NOMO-1 treated with DMSO at 0.1 percent for 48 hours (cell line): ENCODE data around the gene CPT2.

Source experiments
- DNase-seq: peaks from one replicate; lab custom pipeline; 2025; ENCODE audit not compliant: unreplicated experiment; lab: John Stamatoyannopoulos, UW

Gene CPT2

DNA sequence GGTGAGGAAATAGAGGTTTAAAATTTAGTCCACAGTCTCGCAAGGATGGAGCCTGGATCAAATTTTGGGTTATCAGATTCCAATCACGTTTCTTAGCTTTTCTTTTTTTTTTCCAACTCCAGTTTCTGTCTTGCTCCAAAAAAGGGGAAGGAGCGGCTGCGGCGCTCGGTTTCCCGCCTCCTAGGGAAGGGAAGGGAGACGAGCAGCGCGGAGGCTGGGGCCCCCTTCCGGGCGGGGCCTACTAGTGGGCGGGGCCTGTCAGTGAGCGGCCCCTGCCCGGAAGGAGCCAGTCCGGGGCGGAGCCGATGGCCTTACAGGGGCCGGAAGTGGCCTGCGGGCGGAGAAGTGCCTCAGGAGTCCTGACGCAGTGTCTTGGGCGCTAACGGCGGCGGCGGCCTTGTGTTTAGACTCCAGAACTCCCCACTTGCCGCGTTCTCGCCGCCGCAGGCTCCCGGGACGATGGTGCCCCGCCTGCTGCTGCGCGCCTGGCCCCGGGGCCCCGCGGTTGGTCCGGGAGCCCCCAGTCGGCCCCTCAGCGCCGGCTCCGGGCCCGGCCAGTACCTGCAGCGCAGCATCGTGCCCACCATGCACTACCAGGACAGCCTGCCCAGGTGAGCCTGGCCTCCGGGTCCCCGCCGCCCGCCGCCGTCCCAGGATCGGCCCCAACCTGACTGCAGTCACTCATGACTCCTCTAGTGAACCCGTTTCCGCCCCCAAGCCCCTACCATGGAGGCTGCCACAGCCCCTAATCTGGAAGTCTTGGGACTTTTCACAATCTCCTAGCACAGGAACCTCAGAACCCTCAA lies at the start of gene CPT2:
Gene CPT2, plus strand, starts transcription at position 340 of the 806 bp plus-strand sequence. Its CDS starts 120 bp downstream, at position 460.
- DNase-seq = peak; percentile 92

DNA sequence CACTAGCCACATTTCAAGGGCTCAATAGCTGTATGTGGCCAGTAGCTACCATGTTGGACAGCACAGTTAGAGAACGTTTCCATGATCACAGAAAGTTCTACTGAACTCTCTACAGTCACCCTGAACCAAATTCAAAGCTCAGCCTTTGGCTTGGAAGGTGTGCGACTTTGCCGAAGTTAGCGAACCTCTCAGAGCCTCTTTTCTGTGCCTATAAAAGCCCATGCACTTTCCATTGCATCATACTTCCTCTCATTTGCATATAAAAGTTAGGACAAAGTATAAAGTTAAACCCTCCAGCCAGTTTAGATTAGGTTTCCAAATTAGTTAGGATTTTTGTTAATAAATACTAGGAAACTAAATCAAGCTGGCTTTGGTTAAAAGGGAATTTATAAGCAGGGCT lies 49.5 kb upstream of the CPT2 start:
- no peak for DNase-seq

DNA sequence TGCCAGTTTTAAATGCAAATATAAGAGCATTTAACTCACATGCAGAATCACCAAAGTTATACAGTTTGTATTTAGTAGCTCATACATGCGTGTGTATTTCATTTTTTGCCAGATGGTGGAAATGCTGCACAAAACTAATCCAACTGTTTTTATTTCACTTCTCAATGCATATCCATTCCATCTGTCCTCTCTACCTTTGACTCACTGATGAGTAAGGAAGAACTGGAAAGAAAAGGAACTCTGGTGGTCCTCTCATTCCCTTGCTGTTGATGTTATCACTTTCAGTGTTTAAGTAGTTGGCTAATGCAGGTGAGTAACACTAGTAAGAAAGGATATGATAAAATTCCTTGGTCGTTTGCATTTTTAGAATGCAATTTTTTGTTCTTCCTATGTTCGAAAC lies 48.5 kb upstream of the CPT2 start:
- DNase-seq = no peak

DNA sequence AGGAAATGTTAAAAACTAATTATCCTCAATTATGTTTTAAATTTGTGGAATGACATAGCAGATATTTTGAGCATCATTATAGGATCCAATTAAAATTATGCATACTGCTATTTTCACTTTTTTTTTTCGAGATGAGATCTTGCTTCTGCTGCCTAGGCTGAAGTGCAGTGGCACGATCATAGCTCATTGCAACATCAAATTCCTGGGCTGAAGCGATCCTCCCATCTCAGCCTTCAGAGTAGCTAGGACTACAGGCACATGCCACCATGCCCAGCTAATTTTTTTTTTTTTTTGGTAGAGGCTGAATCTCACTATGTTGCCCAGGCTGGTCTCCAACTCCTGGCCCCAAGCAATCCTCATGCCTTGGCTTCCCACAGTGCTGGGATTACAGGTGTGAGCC lies 42.9 kb upstream of the CPT2 start:
- no peak for DNase-seq

DNA sequence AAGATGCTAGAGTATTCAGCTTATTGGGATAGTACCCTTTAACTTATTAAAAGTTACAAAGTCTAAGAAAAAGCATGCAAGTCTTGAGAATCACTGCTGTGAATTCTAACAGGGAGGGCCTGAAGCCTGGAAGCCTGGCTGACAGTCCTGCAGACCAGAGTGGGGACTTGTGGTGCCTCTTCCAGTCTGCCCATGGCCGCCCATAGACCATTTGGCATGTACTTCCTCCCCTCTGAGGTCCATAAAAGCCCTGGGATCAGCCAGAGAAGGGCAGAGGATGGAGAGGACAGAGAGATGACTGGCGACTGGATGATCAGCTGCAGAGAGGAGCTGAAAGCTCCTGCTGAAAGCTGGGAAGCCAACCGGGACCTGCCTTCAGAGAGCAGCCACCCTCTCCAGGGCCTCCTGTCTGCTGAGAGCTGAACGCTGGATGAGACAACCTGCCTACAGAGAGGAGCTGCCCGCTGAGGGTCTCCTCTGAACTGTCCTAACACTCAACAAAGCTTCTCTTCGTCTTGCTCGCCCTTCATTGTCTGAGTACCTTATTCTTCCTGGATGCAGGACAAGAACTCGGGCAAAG lies 41.7 kb upstream of the CPT2 start:
- no peak for DNase-seq

DNA sequence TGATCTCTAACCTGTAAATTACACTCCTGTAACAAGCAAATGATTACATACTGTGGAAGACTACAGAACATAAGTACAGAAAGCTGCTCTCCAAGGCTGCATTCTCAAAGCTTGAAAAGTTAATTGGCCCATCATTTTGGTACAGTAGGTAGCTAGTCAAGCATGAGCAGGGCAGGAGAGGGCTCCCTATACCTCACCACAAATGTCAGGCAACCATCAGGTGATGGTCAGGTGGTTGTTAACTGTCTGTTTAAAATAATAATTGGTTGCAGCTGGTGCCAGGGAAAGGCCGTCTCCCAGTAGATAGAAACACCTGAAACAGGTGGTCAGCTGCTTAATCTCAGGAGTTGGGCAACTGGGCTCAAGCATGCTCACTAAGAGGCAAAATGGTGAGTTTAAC lies 41.1 kb upstream of the CPT2 start:
- no peak for DNase-seq

DNA sequence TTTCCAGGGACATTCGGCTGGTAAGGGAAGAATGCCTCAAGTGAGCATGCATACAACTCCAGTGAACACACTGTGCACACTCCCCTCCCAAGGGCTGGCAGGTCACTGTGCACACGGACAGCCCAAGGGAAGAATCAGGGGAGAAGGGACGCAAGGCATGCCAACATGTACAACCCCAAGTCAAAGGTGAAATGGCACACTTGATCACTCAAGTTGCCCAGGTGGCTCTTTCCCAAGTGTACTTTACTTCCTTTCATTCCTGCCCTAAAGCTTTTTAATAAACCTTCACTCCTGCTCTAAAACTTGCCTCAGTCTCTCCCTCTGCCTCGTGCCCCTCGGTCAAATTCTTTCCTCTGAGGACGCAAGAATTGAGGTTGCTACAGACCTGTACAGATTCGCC lies 40.7 kb upstream of the CPT2 start:
- no peak for DNase-seq

DNA sequence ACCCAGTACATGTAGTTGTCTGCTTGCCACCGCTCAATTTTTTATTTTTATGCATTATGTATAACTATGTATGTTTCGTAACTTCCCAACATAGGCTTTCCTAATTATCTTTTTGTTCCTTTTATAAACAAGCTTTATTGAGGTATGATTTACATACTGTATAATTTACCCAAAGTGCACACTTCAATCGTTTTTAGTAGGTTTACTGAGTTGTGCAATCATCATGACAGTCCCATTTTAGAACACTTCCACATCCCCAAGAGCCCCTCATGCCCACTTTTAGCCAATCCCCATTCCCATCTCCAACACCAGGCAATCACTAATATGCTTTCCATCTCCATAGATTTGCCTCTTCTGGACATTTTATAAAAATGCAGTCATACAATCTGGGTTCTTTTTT lies 39.8 kb upstream of the CPT2 start:
- no peak for DNase-seq

DNA sequence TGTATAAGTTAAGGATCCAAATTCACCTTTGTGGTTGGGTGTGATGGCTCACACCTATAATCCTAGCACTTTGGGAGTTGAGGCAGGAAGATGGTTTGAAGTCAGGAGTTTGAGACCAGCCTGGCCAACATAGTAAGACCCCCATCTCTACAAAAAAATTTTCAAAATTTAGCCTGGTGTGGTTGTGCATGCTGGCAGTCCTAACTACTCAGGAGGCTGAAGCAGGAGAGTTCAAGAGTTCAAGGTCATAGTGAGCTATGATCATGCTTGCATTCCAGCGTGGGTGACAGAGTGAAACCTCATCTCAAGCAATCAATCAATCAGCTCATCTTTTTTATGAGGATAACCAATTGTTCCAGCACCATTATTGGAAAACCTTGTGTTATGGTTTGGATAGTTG lies 37.7 kb upstream of the CPT2 start:
- DNase-seq = no peak

DNA sequence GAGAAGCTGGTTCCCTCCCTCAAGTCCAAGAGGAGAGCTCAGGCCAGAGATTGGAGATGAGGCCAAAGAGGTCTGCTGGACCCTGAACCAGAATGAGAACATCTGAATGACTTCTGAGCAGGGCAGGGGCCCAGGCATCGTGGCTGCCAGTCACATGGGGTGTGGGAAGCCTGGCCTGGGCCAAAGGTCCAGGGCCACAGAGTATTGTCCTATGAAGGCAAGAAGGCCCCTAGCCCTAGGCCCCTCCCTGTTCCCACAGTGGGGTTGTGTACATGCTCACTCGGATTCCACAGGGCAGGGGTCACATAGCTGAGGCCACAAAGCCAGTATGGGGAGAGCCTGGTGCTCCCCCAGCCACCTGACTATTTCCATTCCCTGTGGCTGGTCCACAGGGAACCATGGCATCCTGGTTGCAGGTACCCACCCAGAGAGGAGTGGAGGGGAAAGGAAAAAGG lies 35.7 kb upstream of the CPT2 start:
- no peak for DNase-seq

DNA sequence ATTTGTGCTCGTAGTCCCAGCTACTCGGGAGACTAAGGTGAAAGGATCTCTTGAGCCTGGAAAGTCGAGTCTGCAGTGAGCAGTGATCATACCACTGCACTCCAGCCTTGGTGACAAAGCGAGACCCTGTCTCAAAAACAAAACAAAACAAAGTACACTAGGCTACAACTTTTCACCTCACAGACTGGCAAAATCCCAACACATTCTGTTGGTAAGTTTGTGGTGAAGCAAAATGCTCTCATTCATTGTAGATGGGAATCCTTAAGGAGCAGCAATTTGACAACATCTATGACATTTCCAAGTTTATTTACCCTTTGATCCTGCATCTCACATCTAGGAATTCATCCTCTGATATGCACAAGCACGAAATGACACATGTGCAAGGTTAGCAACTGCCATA lies 34.0 kb upstream of the CPT2 start:
- DNase-seq = no peak

DNA sequence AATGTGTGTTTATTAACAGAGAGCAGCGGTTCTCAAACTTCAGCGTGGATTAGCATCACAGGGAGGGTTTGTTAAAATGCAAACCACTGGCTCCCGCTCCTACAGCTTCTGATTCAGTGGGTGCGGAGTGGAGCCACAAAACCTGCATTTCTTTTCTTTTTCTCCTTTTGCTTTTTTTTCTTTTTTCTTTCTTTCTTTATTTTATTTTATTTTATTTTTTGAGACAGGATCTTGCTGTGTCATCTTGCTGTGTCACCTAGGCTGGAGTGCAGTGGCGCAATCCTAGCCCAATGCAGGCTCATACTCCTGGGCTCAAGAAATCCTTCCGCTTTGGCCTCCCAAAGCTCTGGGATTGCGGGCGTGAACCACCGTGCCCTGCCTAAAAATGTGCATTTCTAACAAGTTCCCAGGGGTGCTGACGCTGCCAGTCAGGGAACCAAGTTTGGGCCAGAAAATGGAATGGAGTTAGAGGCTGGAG lies 33.3 kb upstream of the CPT2 start:
- DNase-seq = no peak

DNA sequence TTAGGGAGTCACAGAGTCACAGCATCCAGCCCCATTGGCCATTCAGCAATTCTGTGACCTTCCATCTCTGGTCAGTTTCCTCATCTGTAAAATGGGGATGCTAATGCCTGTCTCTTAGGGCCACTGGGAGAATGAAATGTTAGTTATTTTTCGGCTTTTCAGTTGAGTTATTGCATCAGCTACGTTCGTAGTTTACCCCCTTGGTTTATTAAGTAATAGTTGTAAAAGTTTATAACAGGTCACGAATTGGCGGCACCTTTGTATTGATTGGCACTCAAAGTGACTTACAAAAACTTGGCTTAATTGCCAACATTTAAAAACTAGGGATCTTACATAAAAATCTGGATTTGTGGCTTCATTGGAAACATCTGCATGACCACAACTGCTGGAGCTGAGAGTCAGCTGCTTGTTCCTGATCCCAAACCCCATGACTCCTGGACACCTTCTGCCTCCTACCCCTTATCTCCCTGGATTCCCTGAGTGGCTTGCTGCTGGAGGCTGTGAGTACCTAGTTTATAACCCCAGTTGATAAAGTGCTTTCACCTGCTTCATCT lies 31.1 kb upstream of the CPT2 start:
- DNase-seq = no peak

DNA sequence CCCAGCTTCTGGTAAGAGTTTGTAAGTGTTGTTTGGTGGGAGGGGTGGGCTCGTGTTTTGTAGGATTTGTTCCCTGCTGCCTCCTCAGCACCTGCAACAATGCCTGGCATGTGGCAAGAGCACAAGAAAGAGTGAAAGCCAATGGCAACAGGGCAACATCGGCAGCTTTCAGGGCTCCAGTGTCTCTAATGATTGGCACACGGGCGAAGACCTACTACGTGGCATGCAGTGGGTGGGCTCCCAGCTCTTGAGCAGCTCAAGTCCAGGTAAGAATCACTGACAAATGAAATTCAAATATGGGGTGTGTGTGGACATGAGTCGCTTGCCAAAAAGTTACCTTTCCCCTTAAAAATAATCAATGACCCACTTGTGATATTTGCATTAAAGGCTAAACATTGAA lies 30.3 kb upstream of the CPT2 start:
- DNase-seq = no peak

DNA sequence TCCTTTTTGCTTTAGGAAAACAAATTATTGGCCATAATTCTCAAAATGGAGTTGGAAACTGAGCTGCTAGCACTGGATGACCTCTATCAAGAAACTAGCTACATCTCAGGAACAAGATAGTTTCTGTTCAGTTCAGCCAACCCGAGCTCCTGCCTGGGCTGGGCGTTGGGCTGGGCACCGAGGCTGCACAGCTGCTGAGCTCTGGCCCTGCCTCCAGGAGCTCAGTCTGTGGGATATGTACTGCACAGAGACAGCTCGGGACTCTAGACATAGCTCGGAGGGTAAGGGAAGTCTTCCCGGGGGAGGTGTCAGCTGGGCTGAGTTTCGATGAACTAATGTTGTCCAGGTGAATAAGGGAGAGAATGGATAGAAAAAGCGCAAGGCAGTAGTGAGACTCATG lies 29.7 kb upstream of the CPT2 start:
- DNase-seq = no peak

DNA sequence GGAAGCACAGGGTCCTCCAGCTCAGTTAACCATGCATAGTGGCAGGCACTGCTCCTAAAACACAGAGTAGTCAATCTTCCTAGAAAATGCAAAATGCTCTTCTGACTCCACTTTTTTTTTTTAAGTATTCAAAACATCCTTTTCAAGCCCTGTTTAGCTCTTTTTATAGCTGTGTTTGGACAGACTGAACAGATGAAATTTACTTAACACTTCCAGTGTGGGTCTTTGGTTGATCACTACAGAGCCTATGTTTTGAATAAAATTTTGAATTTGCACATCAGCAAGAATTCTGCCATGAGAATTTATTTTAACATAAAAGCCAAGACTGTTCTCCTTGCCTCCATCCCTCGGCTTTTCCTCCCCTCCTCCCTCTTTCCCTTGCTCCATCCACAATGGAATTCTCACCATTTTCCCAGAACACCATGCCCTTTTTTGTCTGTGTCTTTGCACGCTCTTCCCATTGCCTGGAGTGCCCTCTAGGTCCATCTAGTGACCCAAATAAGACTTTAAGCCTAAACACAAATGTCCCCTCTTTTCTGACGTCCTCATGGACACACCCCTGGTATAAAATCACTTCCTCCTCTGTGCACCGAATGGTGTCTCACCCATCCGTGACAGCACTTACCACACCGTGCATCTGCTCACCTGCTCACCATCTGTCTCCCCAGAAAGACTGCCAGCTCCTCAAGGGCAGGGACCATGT lies 24.0 kb upstream of the CPT2 start:
- DNase-seq = peak; percentile 31

DNA sequence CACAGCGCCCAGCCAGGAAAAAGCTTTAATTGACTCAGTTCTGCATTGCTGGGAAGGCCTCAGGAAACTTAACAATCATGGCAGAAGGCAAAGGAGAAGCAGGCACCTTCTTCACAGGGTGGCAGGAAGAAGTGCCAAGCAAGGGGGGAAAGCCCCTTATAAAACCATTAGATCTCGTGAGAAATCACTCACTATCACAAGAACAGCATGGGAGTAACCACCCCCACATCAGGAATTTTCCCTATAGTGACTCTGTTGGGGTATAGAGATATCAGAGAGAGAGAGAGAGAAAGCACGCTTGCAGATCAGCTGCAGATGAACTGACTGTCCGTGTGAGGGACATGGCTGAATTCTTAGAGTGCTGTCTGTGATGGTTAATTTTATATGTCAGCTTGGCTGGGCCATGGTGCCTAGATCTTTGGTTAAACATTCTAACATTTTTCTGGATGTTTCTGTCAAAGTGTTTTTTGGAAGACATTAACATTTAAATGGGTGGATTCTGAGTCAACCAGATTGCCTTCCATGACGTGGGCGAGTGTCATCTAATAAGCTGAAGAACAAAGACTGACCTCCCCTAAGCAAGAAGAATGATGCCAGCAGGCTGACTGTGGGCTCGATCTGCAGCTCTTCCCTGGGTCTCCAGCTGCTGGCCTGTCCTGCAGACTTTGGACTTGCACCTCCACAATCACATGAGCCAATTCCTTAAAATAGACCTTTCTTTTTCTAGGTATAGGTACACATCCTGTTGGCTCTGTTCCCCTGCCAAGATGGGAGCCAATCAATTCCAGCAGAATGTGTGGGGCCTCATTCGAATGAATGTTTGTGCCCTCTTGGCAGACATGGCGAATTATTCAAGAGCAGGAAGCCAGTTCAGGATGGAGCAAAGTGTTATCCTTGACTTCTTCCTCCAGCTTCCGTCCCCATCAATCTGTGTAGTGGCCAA lies 21.4 kb upstream of the CPT2 start:
- no peak for DNase-seq

DNA sequence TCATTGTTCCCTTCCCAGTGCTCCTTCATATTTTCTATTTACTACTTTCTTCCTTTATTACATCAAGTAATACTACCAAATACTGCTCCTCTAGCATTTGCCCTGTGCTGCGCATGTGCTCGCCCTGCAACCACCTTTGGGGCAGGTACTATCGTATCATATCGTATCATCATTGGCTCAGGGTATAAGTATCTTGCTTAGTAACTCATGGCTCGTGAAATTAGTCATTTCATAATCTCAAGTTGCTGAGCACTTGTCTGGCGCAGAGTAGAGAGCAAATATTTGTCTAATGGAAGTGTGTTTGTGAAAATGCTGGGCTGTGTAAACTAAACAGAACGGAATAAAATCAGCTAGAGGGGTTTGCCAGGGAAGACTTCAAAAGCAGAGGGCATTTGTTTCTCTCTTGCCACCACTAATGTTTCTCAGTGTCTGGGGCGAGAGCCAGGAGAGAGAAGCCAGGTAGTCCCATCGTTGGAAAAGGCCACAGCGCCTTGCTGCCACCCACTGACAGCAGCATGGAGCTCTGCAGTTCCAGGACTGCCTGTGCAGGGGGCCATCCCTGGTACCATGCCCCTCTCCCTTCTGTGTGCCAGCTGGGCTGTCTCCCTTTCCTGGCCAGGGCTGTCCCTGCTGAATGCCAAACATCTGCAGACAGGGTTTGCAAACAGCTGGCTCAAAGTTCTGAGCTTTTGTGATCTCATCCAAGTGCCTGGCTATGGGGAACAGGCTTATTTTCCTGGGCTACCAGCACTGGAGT lies 20.0 kb upstream of the CPT2 start:
- DNase-seq = no peak

DNA sequence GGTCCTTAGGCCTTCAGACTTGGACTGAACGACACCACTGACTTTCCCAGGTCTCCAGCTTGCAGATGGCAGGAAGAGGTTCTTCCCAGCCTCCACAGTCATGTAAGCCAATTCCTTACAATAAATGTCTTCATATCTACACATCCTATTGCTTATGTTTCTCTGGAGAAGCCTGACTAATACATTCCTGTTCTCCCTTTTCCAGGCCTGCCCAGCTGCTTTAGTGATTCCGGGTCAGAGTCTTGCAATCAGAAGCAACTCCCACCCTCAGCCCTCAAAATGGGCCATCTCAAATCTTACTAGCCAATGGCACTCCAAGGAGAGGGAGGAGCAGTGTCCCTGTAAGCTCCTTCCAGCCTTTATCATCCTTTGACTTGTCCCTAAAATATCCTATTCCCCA lies 16.4 kb upstream of the CPT2 start:
- DNase-seq = no peak

DNA sequence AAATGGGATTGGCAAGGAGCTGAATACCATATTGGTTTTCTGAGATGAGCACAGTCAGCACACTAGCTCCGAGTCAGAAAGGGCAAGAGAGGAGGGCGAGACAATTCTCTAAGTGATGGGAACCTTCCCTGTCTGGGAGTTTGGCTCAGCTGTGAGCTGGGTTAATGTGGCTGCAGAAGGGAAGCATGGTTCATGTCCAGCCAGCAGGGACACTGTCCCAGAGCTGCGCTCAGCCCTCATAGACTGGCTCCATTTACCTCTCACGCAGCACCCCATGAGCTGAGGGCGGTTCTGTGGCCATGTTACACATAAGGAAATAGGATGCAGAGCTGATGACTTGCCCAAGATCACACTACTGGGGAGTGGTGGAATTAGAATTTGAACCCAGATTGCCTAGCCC lies 15.7 kb upstream of the CPT2 start:
- no peak for DNase-seq
